ENCODE data around the gene SOWAHA.
A peak's percentile ranks its signal among the peaks of the same experiment; 100 is the strongest.

Gene SOWAHA

DNA sequence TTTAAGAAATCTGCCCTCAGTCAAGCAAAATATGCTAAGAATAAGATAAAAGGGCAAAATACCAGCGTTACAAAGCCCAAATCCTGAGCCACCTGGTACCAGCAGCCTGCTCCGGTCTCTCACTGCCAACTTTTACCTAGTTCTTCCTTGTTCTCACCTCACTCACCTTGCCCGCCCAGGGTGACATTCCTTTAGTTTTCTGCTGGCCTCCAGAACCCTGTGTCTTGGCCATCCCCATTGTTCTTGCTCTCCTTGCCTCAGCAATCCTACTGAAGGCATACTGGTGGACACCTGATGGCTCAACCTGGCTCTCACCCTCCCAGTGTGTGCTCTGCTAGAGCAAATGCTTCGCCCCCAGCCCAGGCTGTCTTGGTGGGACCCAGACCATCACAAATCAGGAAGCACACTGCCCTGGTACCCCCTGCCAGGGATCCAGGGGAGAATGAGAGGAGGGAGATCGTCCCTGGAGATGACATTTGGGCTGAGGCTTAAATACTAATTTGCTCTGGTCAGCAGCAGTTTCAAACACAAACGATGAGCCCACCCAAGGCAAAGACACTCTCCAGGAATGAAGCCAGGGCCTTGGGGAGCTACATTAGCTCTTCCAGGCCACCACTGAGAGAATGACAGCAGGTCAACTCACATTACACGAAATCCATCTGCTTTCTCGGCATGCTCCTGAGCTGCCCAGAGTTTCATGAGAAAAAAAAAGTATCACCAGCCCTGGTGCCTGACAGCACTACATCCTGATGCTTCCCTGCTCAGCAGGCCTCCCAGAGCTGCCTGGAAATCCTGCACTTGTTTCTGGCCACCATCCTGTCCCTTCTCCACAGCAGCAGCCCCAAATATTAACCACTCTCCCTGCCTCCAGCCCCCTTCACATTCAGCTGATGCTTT, 23.9 kb upstream of the SOWAHA start:
- DNase-seq (ENCODE audit: low spot score): no peak
- H3K27ac ChIP-seq: no peak overlapping the region
- POLR2A ChIA-PET (ENCODE audit: low non-redundant PET): no interaction called here
- TF ChIP-seq, protein P1, sequence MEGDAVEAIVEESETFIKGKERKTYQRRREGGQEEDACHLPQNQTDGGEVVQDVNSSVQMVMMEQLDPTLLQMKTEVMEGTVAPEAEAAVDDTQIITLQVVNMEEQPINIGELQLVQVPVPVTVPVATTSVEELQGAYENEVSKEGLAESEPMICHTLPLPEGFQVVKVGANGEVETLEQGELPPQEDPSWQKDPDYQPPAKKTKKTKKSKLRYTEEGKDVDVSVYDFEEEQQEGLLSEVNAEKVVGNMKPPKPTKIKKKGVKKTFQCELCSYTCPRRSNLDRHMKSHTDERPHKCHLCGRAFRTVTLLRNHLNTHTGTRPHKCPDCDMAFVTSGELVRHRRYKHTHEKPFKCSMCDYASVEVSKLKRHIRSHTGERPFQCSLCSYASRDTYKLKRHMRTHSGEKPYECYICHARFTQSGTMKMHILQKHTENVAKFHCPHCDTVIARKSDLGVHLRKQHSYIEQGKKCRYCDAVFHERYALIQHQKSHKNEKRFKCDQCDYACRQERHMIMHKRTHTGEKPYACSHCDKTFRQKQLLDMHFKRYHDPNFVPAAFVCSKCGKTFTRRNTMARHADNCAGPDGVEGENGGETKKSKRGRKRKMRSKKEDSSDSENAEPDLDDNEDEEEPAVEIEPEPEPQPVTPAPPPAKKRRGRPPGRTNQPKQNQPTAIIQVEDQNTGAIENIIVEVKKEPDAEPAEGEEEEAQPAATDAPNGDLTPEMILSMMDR (conservative IDR thresholded peaks at IDR 0.05; ENCODE audit: low read depth): no peak
- CTCF ChIA-PET: interaction anchor here (0.7 kb wide), 2 partner anchors 14 to 45 kb away, joined by 3 to 5 read pairs; no protein-coding TSS in a partner anchor

DNA sequence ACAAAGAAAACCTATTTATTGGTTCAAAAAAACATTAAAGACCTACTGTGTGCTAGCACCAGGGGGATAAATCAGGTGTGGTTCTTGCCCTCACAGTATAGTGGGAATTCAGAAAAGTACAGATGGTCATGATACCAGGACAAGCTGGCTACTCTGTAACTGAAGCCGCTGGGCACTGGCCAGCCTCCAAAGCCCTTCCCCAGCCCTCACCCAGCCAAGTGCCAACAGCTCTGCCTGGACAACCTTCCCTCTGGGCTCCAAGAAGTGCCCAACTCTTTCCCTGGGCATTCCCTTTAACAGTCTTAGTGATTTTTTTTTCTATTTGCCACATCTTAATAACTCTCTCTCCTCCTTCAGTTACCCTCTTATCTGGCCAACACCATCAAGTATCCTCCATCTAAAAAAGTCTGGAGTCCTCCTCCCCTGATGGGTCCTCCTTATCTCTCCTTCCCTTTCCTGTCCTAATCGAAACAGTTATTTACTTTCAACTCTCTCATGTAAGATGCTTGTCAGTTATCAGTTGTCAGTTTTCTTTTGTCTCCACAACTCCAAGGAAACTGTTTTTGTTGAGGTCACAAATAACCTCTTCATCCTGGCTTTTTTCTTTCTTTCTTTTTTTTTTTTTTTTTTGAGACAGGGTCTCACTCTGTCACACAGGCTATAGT, 22.8 kb upstream of the SOWAHA start:
- DNase-seq (ENCODE audit: low spot score): no peak
- CTCF ChIA-PET: interaction anchor here (0.7 to 0.9 kb wide), 2 partner anchors 13 to 269 kb away, joined by 3 read pairs; no protein-coding TSS in a partner anchor
- POLR2A ChIA-PET (ENCODE audit: low non-redundant PET): no interaction called here
- TF ChIP-seq, protein P1 (conservative IDR thresholded peaks at IDR 0.05; ENCODE audit: low read depth): no peak
- no peak overlapping the region for H3K27ac ChIP-seq

DNA sequence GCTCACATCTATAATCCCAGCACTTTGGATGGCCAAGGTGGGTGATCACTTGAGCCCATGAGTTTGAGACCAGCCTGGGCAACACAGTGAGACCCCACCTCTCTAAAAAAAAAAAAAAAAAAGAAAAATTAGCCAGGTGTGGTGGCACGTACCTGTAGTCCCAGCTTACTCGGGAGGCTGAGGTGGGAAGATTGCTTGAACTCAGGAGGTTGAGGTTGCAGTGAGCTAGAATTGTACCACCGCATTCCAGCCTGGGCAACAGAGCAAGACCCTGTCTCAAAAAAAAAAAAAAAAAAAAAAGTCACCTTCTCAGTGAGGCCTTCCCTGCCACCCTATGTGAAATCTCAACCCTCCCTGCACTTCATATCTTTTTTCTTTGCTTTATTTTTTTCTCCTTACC, 22.1 kb upstream of the SOWAHA start:
- no peak for DNase-seq (ENCODE audit: low spot score)
- H3K27ac ChIP-seq: no peak overlapping the region
- POLR2A ChIA-PET (ENCODE audit: low non-redundant PET): no interaction called here
- TF ChIP-seq, protein P1 (conservative IDR thresholded peaks at IDR 0.05; ENCODE audit: low read depth): no peak
- CTCF ChIA-PET: no interaction called here

DNA sequence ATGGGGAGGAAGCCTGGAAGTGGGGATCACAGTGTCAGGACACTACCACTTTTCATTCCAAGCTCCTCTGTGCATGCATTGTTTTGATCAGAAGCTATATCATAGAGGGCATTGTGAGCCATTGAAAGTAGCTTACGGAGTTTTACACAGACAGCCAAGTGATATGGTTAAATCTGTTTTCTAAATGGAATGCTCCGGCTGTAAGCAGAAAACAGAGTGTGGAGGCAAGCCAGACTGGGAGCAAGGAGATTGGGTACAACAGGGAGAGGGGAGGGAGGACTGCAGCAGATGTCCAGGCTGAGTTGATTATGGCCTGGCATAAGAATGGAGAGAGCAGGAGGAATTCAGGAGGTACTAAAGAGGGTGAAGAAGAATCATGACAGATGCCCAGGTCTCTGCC, 15.5 kb upstream of the SOWAHA start:
- POLR2A ChIA-PET (ENCODE audit: low non-redundant PET): no interaction called here
- TF ChIP-seq, protein P1 (conservative IDR thresholded peaks at IDR 0.05; ENCODE audit: low read depth): no peak
- no peak overlapping the region for H3K27ac ChIP-seq
- CTCF ChIA-PET: interaction anchor here (0.9 to 2.8 kb wide), 3 partner anchors 20 to 43 kb away, joined by 3 to 16 read pairs (median 8); no protein-coding TSS in a partner anchor
- no peak for DNase-seq (ENCODE audit: low spot score)

DNA sequence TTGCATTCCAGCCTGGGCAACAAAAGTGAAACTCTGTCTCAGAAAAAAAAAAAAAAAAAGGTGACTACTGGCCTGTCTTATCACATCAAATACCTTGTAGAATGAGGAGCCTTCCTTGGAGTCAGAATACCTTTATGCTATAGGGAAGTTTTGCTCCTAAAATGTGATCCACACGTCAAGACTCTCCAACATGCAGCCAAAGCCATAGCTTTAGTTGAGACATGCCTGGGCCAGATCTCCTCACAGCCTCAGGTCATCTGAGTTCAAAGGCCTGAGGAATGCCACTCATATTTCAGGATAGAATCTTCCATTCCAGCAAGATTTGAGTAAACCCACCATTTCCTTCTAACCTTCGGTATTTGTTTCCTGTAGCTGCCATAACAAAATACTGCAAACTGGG, 13.7 kb upstream of the SOWAHA start:
- TF ChIP-seq, protein P1 (conservative IDR thresholded peaks at IDR 0.05; ENCODE audit: low read depth): no peak
- ChIA-PET CTCF (interaction anchor here (2.8 kb wide), 1 partner anchor 20 kb away, joined by 16 read pairs; no protein-coding TSS in a partner anchor), POLR2A (ENCODE audit: low non-redundant PET) (interaction anchor here (0.5 kb wide), 1 partner anchor 248 kb away, joined by 3 read pairs; no protein-coding TSS in a partner anchor)
- peak; percentile 48 for DNase-seq (ENCODE audit: low spot score)
- H3K27ac ChIP-seq: peak overlapping the region; percentile 38

DNA sequence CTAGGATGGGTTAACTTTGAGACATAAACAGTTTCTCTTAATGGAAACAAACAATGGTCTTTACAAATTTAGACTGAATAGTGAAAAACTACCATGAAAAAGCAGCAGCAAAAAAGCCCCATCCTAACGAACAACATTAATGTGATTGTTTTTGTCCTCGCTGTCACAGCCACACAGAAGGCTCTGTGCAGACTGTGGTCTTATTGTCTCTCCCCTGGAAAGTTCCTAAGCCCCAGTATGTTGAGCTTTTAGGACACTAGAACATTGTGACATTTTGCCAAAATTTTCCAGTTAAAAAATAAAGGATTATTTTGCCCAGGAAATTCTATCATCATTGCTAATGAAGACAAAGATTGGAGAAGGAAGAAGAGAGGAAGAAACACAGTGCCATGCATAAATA, 12.6 kb upstream of the SOWAHA start:
- TF ChIP-seq, protein P1 (conservative IDR thresholded peaks at IDR 0.05; ENCODE audit: low read depth): no peak
- no peak for DNase-seq (ENCODE audit: low spot score)
- CTCF ChIA-PET: no interaction called here
- POLR2A ChIA-PET (ENCODE audit: low non-redundant PET): no interaction called here
- no peak overlapping the region for H3K27ac ChIP-seq

Data from RWPE1 (cell line).